Renal cortical epithelial cell (primary cell): ENCODE data around the gene SAP130. TPM values are rescaled to one million over a fixed set of nuclear protein-coding genes. Genes with fewer than 3 reads are reported as not detected.
"Not testable (repeated sequence)": the region's sequence is repeated elsewhere in the genome, so short reads cannot be mapped to it uniquely, and the experiment has no call there.

Source experiments
- DNase-seq: peaks from one replicate; pipeline ENCODE4 v3.0.0-alpha.2; 2011; ENCODE audit warnings: low read depth
- total RNA-seq: library from RNA; depleted of rRNA; stranded (reverse); fragments of >200 nt; gene quantifications from 2 replicates; pipeline ENCODE4 v1.2.3, GENCODE V29; 2014

Gene SAP130
- total RNA-seq, 1 donor from 2014 or later: 6.8 TPM

- no peak for DNase-seq
Observed at GRCh38 chr2:127953128-127953718, 74.6 kb downstream of the SAP130 start.

GRCh38 chr2:127951026-127951425 is 76.8 kb downstream of the SAP130 start:
- peak; percentile 35 for DNase-seq

- no peak for DNase-seq
Observed at GRCh38 chr2:127950264-127950663, 77.6 kb downstream of the SAP130 start.

- no peak for DNase-seq
Observed at GRCh38 chr2:127945281-127945680, 82.6 kb downstream of the SAP130 start.

GRCh38 chr2:127943186-127943585 is 84.7 kb downstream of the SAP130 start:
- no peak for DNase-seq

- no peak for DNase-seq
Observed at GRCh38 chr2:127942002-127942401, 85.9 kb downstream of the SAP130 start.

- DNase-seq: no peak
Observed at GRCh38 chr2:127941461-127941860, 86.4 kb downstream of the SAP130 start.

GRCh38 chr2:127940641-127941040 is 87.2 kb downstream of the SAP130 start:
- no peak for DNase-seq

- DNase-seq: no peak
Observed at GRCh38 chr2:127935337-127935736, 92.5 kb downstream of the SAP130 start.

- peak; percentile 83 for DNase-seq
Observed at GRCh38 chr2:127932199-127932876, 95.5 kb downstream of the SAP130 start.

GRCh38 chr2:127929449-127929848 is 98.4 kb downstream of the SAP130 start:
- no peak for DNase-seq

- no peak for DNase-seq
Observed at GRCh38 chr2:127927384-127927783, 100.5 kb downstream of the SAP130 start.

- DNase-seq: no peak
Observed at GRCh38 chr2:127917916-127918315, 109.9 kb downstream of the SAP130 start.

GRCh38 chr2:127913808-127914457 is 113.9 kb downstream of the SAP130 start:
- DNase-seq: no peak

- DNase-seq: no peak
Observed at GRCh38 chr2:127911737-127912136, 116.1 kb downstream of the SAP130 start.

- no peak for DNase-seq
Observed at GRCh38 chr2:127910415-127910814, 117.4 kb downstream of the SAP130 start.

GRCh38 chr2:127909019-127909418 is 118.8 kb downstream of the SAP130 start:
- DNase-seq: no peak

- not testable (repeated sequence) for DNase-seq
Observed at GRCh38 chr2:127907733-127908400, 120.0 kb downstream of the SAP130 start.

GRCh38 chr2:127906206-127906926 is 121.5 kb downstream of the SAP130 start:
- DNase-seq: no peak

GRCh38 chr2:127901339-127902056 is 126.4 kb downstream of the SAP130 start:
- no peak for DNase-seq

- DNase-seq: no peak
Observed at GRCh38 chr2:127897531-127898211, 130.2 kb downstream of the SAP130 start.
